ENCODE measurements around the gene MAN1A2.

- TF ChIP-seq, protein P1, sequence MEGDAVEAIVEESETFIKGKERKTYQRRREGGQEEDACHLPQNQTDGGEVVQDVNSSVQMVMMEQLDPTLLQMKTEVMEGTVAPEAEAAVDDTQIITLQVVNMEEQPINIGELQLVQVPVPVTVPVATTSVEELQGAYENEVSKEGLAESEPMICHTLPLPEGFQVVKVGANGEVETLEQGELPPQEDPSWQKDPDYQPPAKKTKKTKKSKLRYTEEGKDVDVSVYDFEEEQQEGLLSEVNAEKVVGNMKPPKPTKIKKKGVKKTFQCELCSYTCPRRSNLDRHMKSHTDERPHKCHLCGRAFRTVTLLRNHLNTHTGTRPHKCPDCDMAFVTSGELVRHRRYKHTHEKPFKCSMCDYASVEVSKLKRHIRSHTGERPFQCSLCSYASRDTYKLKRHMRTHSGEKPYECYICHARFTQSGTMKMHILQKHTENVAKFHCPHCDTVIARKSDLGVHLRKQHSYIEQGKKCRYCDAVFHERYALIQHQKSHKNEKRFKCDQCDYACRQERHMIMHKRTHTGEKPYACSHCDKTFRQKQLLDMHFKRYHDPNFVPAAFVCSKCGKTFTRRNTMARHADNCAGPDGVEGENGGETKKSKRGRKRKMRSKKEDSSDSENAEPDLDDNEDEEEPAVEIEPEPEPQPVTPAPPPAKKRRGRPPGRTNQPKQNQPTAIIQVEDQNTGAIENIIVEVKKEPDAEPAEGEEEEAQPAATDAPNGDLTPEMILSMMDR (IDR thresholded peaks at IDR 0.05) = no peak
- TF ChIP-seq POLR2A (IDR thresholded peaks at IDR 0.05) = no peak
Observed at GRCh38 chr1:117425050-117425734, 57.9 kb downstream of the MAN1A2 start.

Data from heart left ventricle (tissue), 13 donors.